IPS-15b (cell line): Measurements from ENCODE around the gene CYTH2.
"Not testable (repeated sequence)": the region's sequence is repeated elsewhere in the genome, so short reads cannot be mapped to it uniquely, and the experiment has no call there.

Source experiments
- H3K27me3 ChIP-seq: one replicate; pipeline ENCODE4 v1.6.1; 2013; ENCODE audit warnings: low read length; ENCODE audit not compliant: control insufficient read depth, insufficient read depth
- H3K36me3 ChIP-seq: one replicate; pipeline ENCODE4 v1.6.1; 2013; ENCODE audit warnings: low read length; ENCODE audit not compliant: control insufficient read depth, insufficient read depth
- H3K4me1 ChIP-seq: one replicate; pipeline ENCODE4 v1.6.1; 2013; ENCODE audit warnings: mild to moderate bottlenecking, low read length; ENCODE audit not compliant: control insufficient read depth, insufficient read depth
- H3K4me3 ChIP-seq: one replicate; pipeline ENCODE4 v1.5.1; 2013; ENCODE audit warnings: low read depth, low read length
- H3K9ac ChIP-seq: one replicate; pipeline ENCODE4 v1.6.1; 2013; ENCODE audit warnings: low read depth, mild to moderate bottlenecking, low read length
- H3K9me3 ChIP-seq: one replicate; pipeline ENCODE4 v1.6.1; 2013; ENCODE audit warnings: mild to moderate bottlenecking, low read length; ENCODE audit not compliant: control insufficient read depth, insufficient read depth

Gene CYTH2

DNA sequence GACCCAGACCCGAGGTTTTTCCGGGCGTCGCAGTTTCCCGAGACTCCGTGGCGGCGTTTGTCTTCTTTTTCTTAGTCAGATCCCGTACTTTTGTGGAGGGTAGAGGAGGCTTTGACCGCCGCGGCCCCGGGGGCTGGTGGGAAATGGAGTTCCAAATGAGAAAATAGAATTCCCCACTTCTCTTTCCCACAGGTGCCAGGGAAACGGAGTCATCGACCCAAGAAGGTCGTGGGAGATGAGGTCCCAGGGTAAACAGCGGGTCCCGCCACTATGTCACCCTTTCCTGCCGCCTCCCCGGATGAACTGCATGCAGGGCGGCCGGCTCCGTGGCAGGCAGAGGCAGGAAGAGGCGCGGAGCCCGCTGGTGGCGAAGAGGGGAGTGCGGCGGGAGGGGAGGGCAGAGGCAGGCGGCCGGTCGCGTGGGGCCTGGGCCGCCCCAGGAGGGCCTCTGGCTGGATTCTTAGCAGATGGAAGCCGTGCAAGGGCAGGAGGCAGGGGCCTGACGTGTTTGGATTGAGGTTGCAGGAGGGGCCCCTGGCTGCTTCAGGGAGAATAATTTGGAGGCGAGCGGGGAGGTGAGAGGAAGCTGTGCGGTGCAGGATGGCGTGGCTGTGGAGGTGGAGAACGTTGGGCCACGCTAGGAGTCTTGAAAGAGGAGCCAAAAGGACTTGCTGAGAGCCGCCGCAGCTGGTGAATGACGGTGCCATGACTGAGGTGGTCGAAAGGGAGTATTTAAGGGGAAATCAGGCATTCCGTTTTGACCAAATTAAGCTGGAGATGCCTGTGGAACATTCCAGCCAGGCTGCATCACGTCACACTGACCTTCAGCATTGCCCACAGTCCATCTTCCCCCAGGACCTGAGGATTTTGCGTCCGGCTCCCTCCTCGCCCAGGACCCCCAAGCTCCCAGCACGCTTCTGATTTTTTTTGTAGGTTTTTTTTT lies 11.7 kb downstream of the CYTH2 start:
- Histone ChIP-seq H3K9ac (peak overlapping the region; percentile 37), H3K36me3 (peaks cover 19% of the 10 kb centered on the region), H3K4me1 (no peaks in the 10 kb centered on the region), H3K9me3 (no peaks in the 10 kb centered on the region), H3K27me3 (no peaks in the 10 kb centered on the region), H3K4me3 (peak overlapping the region; percentile 39)

DNA sequence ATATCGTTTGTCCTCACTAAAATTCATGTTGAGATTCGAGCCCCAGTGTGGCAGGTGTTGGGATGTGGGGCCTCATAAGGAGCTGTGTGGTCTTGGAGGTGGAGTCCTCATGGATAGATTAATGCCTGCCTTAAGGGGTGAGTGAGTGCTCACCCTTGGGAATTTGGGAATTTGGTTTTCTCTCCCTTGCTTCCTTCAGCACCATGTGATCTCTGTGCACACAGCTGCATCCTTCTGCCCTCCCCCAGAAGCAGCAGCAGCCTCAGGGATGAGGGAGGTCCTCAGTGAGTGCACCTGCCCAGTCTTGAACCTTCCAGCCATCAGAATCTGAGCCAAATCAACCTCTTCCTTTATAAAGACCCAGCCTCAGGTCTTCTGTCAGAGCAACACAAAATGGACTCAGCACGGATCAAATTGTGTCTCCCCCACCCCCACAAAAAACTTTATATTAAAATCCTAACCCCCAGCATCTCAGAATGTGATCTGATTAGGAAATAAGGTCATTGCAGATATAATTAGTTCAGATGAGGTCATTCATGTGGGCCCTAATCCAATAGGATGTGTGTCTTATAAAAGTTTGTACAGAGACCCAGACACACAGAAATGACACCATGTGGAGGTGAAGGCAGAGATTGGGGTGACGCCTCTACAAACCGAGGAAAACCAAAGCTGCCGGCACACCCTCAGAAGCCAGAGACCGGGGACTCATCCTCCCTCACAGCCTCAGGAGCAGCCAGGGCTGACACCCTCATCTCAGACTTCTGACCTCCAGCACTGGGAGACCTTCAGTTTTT lies 12.9 kb downstream of the CYTH2 start:
- Histone ChIP-seq H3K9ac (no peak overlapping the region), H3K4me1 (no peaks in the 10 kb centered on the region), H3K27me3 (no peaks in the 10 kb centered on the region), H3K36me3 (peaks cover 8% of the 10 kb centered on the region), H3K9me3 (no peaks in the 10 kb centered on the region), H3K4me3 (no peak overlapping the region)

DNA sequence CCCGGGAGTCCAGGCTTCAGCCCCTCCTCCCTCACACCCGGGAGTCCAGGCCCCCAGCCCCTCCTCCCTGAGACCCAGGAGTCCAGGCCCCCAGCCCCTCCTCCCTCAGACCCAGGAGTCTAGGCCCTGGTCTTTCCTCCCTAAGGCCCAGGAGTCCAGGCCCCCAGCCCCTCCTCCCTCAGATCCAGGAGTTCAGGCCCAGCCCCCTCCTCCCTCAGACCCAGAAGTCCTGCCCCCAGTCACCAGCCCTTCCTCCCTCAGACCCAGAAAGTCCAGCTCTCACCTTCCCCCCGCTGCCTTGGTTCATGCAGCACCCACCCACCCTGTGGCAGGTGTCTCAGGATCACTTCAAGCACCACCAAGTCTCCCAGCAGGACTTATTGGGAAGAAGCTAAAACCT lies 14.1 kb downstream of the CYTH2 start:
- H3K36me3 ChIP-seq = peaks cover 8% of the 10 kb centered on the region
- no peaks in the 10 kb centered on the region for H3K9me3 ChIP-seq
- H3K4me1 ChIP-seq = no peaks in the 10 kb centered on the region
- H3K4me3 ChIP-seq = no peak overlapping the region
- H3K27me3 ChIP-seq = no peaks in the 10 kb centered on the region
- H3K9ac ChIP-seq = no peak overlapping the region

DNA sequence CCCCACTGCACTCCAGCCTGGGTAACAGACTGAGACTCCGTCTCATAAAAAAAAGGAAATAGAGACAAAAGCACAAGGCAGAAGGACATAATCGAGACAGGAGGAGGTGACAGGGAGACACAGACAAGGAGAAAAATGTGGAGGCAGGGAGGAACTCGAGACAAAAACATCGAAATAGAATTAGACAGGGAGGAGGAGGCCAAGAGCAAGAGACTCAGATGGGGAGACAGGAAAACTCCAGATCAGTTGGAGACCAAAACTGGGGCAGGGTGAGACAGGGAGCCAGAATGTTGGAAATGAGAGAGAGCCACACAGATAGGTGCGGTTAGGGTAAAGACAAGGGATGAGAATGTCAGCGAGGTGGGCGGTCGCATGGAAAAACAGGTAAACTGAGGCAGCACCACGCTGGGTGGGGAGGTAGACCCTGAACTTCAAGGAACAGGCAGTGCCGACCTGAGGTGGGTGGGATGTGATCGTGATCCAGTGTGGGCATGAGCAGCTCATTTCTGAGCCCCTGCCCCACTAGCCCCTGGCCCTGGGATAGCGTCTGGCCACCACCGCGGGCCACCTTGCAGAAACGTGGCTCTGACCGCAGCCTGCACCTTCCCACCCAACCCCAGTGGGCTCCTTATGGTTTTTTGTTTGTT lies 15.2 kb downstream of the CYTH2 start:
- H3K4me3 ChIP-seq = no peak overlapping the region
- H3K27me3 ChIP-seq = no peaks in the 10 kb centered on the region
- H3K9ac ChIP-seq = no peak overlapping the region
- H3K36me3 ChIP-seq = peaks cover 5% of the 10 kb centered on the region
- no peaks in the 10 kb centered on the region for H3K4me1 ChIP-seq
- H3K9me3 ChIP-seq = no peaks in the 10 kb centered on the region

DNA sequence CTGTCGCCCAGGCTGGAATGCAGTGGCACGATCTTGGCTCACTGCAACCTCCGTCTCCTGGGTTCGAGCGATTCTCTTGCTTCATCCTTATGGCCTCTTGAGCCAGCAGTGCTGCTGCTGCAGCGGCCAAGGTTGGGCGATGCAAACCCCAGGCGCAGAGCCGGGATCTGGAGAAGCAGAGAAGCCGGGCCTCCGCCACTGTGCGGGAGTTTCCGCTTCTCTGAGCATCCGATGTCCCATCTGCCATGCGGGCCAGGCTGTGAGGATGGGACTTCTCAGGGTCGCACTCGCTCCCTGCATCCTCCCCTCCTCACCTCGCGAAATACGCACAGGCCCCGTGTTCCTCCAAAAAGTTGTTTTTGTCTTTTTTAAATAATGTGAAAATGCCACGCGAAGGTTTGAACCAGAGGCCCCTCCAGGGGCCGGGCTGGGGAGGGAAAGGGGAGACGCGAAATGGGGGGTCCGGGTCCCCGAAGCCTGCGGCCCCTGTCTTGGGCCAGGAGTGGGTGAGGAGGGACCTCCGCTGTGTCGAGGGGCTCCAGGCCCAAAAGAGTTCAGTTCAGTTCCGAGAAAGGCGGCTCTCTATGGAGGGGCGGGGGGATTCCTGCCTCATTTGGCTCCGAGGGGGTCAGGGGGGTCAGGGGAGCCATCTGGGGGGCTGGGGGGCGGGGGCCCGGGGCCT lies 15.9 kb downstream of the CYTH2 start:
- no peak overlapping the region for H3K9ac ChIP-seq
- H3K36me3 ChIP-seq = peaks cover 2% of the 10 kb centered on the region
- H3K27me3 ChIP-seq = no peaks in the 10 kb centered on the region
- H3K4me3 ChIP-seq = no peak overlapping the region
- no peaks in the 10 kb centered on the region for H3K9me3 ChIP-seq
- H3K4me1 ChIP-seq = peaks cover 4% of the 10 kb centered on the region

DNA sequence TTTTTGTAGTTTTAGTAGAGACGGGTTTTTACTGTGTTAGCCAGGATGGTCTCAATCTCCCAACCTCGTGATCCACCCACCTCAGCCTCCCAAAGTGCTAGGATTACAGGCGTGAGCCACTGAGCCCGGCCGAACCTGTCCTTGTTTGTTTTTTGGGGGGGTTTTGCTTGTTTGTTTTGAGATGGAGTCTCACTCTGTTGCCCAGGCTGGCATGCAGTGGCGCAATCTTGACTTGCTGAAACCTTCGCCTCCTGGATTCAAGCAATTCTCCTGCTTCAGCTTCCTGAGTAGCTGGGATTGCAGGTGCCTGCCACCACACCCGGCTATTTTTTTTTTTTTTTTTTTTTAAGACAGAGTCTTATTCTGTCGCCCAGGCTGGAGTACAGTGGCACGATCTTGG lies 17.5 kb downstream of the CYTH2 start:
- H3K9me3 ChIP-seq, H3K4me3 ChIP-seq, H3K4me1 ChIP-seq, H3K36me3 ChIP-seq, H3K27me3 ChIP-seq, H3K9ac ChIP-seq: not testable (repeated sequence)

DNA sequence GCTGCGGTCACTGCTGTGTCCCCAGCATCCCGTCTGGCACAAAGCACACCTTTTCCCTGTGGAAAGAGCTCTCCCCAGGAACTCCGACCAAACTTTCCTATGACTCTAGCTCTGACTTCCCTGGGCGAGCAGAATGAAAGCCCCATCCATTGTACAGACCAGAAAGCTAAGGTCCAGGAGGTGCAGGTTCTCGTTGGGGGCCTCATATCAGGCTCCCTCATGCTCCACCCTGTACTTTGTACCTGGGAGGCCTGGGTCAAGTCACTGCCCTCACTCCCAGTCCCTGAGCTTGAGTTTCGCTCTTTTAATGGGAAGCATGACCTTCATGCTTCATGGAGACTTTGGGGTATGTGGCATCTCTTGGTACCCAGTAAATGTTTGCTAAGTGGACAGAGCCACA lies 18.4 kb downstream of the CYTH2 start:
- H3K36me3 ChIP-seq = peaks cover 2% of the 10 kb centered on the region
- no peak overlapping the region for H3K4me3 ChIP-seq

DNA sequence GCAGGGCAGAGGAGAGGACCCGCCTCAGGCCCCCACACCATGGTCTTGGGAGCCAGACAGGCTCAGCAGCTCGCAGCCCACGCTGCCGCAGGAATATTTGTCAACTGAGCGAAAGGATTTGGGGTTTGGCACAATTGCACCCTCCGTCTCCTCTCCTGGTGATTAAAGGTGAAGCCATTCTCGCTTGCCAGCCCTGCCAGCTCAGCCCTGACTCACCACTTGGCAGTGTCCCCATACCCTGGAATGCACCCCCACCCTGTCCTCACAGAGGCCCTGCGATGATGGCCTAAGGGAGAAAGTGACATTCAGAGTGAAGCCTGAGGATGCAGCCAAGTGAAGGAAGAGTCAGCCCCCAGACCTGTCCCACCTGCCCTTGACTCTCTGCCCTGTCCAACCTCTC lies 18.8 kb downstream of the CYTH2 start:
- Histone ChIP-seq H3K9ac (no peak overlapping the region), H3K27me3 (no peaks in the 10 kb centered on the region), H3K9me3 (no peaks in the 10 kb centered on the region), H3K36me3 (peaks cover 2% of the 10 kb centered on the region), H3K4me1 (peaks cover 6% of the 10 kb centered on the region), H3K4me3 (no peak overlapping the region)

More for the DNA sequence above, 18.4 kb downstream of the CYTH2 start:
- no peak overlapping the region for H3K9ac ChIP-seq
- no peaks in the 10 kb centered on the region for H3K9me3 ChIP-seq
- peaks cover 6% of the 10 kb centered on the region for H3K4me1 ChIP-seq
- no peaks in the 10 kb centered on the region for H3K27me3 ChIP-seq

DNA sequence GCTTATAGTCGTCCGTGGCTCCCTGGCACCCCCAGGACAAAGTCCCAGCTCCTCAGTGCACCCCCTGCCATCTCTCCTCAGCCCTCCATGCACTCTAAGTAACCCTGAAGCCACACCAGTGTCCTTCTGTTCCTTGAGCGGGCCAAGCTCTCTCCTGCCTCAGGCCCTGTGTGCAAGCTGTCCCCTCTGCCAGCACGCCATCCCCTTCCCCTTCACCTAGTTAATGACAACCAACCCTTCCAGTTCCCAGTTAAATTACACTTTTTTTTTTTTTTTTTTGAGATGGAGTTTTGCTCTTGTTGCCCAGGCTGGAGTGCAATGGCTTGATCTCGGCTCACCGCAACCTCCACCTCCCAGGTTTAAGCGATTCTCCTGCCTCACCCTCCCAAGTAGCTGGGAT lies 19.3 kb downstream of the CYTH2 start:
- H3K4me1 ChIP-seq, H3K36me3 ChIP-seq, H3K9ac ChIP-seq, H3K27me3 ChIP-seq, H3K4me3 ChIP-seq, H3K9me3 ChIP-seq: not testable (repeated sequence)

DNA sequence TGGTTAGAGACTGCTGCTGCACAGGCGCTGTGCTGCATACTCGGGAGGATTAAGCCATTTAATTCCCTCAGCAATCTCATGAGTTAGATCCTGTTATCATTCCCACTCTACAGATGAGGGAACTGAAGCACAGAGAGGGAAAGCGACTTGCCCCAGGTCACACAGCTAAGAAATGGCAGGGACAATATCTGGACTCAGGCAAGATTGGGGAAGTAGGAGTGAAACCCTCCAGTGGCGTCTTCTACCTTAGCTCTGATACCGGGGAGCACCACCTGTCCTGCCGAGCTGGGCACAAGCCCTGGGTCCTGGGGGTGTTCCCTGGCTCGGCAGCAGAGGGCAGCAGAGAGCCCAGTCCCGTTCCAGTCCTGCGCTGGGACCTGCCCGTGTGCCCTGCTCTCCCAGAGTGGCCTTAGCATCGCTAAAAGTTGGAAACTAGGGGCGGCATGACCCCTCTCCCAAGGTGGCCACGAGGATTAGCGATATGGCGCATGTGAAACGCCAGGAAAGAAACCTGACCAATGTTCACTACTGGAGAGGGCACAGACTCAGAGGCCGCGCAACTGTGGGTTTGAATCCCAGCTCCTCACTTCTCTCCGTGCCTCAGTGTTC lies 20.5 kb downstream of the CYTH2 start:
- Histone ChIP-seq H3K36me3 (peaks cover 2% of the 10 kb centered on the region), H3K4me3 (peak overlapping the region; percentile 23), H3K9ac (no peak overlapping the region), H3K9me3 (no peaks in the 10 kb centered on the region), H3K27me3 (no peaks in the 10 kb centered on the region), H3K4me1 (peaks cover 6% of the 10 kb centered on the region)
